ENCODE measurements around the gene ARID1A. TPM values are rescaled to one million over a fixed set of nuclear protein-coding genes. Genes with fewer than 3 reads are reported as not detected.

The ARID1A gene
- total RNA-seq, 2 experiments from 2014 or later = 82.4 to 84.9 TPM

DNA sequence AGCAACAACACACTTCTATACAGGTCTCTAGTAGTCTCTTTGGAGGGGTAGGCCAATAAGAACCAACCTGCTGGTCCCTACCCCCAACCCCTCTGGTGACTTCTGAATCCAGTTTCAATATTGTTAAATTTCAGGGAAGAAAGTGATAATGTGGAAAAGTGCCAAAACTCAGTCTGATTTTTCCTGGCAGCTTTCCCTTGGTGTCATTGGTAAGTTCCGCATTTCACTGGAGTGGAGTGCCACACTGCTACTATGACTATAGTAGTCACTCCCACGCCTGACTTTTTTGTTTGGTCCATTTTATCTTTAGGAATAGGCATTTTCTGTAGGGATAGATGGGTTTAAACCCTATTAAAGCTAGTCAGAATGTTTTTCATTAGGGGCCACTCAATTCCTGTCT lies 5.7 kb upstream of the ARID1A start:
- Mint-ChIP-seq H3K4me3 (no peak overlapping the region), H3K9me3 (no peaks in the 10 kb centered on the region), H3K4me1 (ENCODE audit: low read depth) (peaks cover 28% of the 10 kb centered on the region), H3K27me3 (no peaks in the 10 kb centered on the region), H3K36me3 (ENCODE audit: low read depth) (no peaks in the 10 kb centered on the region), H3K27ac (no peak overlapping the region)
- DNase-seq (no peak), ATAC-seq (no peak)
- TF ChIP-seq, protein P1, sequence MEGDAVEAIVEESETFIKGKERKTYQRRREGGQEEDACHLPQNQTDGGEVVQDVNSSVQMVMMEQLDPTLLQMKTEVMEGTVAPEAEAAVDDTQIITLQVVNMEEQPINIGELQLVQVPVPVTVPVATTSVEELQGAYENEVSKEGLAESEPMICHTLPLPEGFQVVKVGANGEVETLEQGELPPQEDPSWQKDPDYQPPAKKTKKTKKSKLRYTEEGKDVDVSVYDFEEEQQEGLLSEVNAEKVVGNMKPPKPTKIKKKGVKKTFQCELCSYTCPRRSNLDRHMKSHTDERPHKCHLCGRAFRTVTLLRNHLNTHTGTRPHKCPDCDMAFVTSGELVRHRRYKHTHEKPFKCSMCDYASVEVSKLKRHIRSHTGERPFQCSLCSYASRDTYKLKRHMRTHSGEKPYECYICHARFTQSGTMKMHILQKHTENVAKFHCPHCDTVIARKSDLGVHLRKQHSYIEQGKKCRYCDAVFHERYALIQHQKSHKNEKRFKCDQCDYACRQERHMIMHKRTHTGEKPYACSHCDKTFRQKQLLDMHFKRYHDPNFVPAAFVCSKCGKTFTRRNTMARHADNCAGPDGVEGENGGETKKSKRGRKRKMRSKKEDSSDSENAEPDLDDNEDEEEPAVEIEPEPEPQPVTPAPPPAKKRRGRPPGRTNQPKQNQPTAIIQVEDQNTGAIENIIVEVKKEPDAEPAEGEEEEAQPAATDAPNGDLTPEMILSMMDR (IDR thresholded peaks at IDR 0.05) = no peak
- intact Hi-C loops (cut with micrococcal nuclease) = no loop called here
- POLR2A ChIA-PET = interaction anchor here (1.5 to 15.4 kb wide), 4 partner anchors 8 to 97 kb away, joined by 5 to 283 read pairs (median 12); partner anchors contain the start of gene PIGV
- CTCF ChIA-PET = interaction anchor here (1.1 to 5.6 kb wide), 3 partner anchors 9 to 99 kb away, joined by 3 to 88 read pairs (median 3); partner anchors contain the start of gene PIGV

DNA sequence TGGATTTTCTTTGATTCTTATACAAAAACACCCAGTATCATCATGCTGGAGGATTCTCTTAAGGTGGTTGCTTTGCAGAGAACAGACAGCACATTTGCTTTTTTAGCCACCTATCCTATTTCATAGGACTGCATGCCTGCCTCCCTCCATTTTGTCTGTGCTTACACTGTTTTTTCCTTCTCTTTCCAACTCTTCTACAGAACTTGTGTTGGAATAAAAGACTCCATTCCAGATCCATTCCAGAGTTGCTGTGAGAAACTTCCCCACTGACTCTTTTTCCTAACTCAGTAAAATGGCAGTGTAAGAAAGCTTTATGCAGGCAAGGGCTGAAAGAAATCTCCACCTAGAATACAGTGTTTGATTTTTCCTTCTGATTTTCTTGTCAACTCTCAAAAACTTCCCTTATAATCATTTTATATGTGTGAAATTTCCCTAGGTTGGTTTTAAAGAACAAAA lies 5.2 kb upstream of the ARID1A start:
- DNase-seq = no peak
- CTCF ChIA-PET = interaction anchor here (1.1 to 5.6 kb wide), 5 partner anchors 10 to 99 kb away, joined by 3 to 88 read pairs (median 14); partner anchors contain the start of gene PIGV
- TF ChIP-seq, protein P1 (IDR thresholded peaks at IDR 0.05) = no peak
- no peaks in the 10 kb centered on the region for H3K27me3 Mint-ChIP-seq
- peaks cover 28% of the 10 kb centered on the region for H3K4me1 Mint-ChIP-seq (ENCODE audit: low read depth)
- intact Hi-C loops (cut with micrococcal nuclease) = no loop called here
- POLR2A ChIA-PET = interaction anchor here (1.5 to 15.4 kb wide), 5 partner anchors 9 to 97 kb away, joined by 5 to 283 read pairs (median 10); partner anchors contain the start of gene PIGV
- H3K4me3 Mint-ChIP-seq = no peak overlapping the region
- no peaks in the 10 kb centered on the region for H3K9me3 Mint-ChIP-seq
- no peaks in the 10 kb centered on the region for H3K36me3 Mint-ChIP-seq (ENCODE audit: low read depth)
- no peak overlapping the region for H3K27ac Mint-ChIP-seq
- ATAC-seq = no peak

DNA sequence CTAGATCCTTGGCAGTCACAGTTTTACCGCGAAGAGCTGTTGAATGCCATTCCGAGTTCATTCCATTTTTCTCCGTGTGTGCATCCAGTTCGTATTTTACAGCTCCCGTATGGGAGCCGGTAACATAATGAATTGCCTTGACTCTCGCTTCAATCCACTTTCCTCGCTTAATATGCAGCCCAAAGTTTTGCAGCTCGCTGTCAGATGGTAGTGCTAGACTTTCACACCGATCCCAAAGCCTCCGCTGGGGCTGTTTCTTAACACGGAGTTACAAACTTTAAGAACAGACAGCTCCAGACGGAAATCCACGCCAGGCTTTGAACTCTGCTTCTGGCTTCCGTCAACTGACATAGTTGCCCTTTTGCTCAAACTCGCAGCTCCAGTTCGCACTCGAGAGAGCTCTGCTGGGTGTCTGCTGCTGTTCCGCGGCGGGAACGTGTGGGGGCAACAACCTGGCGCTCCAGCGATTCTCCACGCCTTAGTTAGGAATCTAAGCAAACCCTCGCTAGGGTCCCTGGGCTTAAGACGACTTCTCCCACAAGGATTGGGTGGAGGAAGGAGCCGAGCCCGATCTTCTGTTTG lies 3.5 kb upstream of the ARID1A start:
- CTCF ChIA-PET = interaction anchor here (0.8 to 5.6 kb wide), 22 partner anchors 9 to 192 kb away, joined by 3 to 88 read pairs (median 6); partner anchors contain the start of gene PIGV

DNA sequence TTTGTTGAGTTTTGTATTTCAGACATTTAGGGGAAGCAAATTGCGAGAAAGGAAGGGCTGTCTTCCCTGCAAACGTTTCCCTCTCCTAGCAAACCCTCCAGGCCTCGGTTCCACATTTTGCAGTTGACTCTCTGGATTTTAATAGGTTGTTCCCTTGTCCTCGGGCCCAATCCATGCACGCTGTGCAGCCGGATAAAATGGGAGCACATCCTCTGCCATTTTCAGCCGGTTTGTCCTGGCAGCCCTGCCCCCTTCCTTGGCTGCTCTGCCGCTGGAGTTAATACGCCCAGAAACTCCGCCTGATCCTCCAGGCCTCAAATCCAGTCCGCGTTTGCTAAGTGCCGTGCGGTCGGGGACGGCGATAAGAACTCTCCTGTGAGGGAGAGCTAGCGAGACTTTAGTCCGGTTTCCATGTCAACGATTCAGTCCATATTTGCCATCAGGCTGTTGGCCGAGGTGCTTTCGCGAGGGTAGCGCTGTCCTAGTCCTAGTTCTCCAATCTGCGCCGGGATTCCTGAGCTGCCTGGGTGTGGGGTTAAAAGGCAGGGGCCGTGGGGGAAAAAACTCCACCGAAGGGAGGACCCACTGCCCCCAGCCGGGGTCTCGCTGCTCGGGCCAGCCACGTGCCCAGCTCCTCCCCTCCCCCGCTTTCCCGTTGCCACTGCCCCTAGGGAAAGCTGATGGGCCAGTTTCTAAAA lies 2.9 kb upstream of the ARID1A start:
- CTCF ChIA-PET = interaction anchor here (1.0 to 5.6 kb wide), 20 partner anchors 9 to 193 kb away, joined by 3 to 88 read pairs (median 6); partner anchors contain the start of gene PIGV

More for the DNA sequence above, 3.5 kb upstream of the ARID1A start:
- ATAC-seq = peak; percentile 49
- POLR2A ChIA-PET = interaction anchor here (0.6 to 15.4 kb wide), 23 partner anchors 10 to 194 kb away, joined by 3 to 283 read pairs (median 4); partner anchors contain the start of gene PIGV
- H3K27me3 Mint-ChIP-seq = no peaks in the 10 kb centered on the region
- H3K4me1 Mint-ChIP-seq (ENCODE audit: low read depth) = peaks cover 22% of the 10 kb centered on the region
- peak; percentile 90 for DNase-seq
- intact Hi-C loops (cut with micrococcal nuclease) = no loop called here
- H3K4me3 Mint-ChIP-seq = peak overlapping the region; percentile 87
- H3K9me3 Mint-ChIP-seq = no peaks in the 10 kb centered on the region
- TF ChIP-seq, protein P1 (IDR thresholded peaks at IDR 0.05) = no peak
- no peaks in the 10 kb centered on the region for H3K36me3 Mint-ChIP-seq (ENCODE audit: low read depth)
- peak overlapping the region; percentile 98 for H3K27ac Mint-ChIP-seq

More for the DNA sequence above, 2.9 kb upstream of the ARID1A start:
- POLR2A ChIA-PET = interaction anchor here (0.5 to 15.4 kb wide), 27 partner anchors 11 to 172 kb away, joined by 3 to 283 read pairs (median 4); partner anchors contain the start of gene PIGV
- H3K9me3 Mint-ChIP-seq = no peaks in the 10 kb centered on the region
- H3K36me3 Mint-ChIP-seq (ENCODE audit: low read depth) = no peaks in the 10 kb centered on the region
- intact Hi-C loops (cut with micrococcal nuclease) = no loop called here
- H3K27ac Mint-ChIP-seq = peak overlapping the region; percentile 98
- H3K4me1 Mint-ChIP-seq (ENCODE audit: low read depth) = peaks cover 22% of the 10 kb centered on the region
- H3K27me3 Mint-ChIP-seq = no peaks in the 10 kb centered on the region
- ATAC-seq (peak; percentile 45), DNase-seq (peak; percentile 95)
- H3K4me3 Mint-ChIP-seq = peak overlapping the region; percentile 87
- TF ChIP-seq, protein P1 (IDR thresholded peaks at IDR 0.05) = no peak
